Activated CD8-positive, alpha-beta memory T cell treated with anti-CD3 and anti-CD28 coated beads, Interleukin-2, amount 50 U/mL, for 24 hours (primary cell): ENCODE results near the gene PFAS.

Experiments
- DNase-seq: peaks from one replicate; pipeline ENCODE4 v3.0.0-alpha.2; 2020; ENCODE audit errors: extremely low read depth

PFAS gene

DNA sequence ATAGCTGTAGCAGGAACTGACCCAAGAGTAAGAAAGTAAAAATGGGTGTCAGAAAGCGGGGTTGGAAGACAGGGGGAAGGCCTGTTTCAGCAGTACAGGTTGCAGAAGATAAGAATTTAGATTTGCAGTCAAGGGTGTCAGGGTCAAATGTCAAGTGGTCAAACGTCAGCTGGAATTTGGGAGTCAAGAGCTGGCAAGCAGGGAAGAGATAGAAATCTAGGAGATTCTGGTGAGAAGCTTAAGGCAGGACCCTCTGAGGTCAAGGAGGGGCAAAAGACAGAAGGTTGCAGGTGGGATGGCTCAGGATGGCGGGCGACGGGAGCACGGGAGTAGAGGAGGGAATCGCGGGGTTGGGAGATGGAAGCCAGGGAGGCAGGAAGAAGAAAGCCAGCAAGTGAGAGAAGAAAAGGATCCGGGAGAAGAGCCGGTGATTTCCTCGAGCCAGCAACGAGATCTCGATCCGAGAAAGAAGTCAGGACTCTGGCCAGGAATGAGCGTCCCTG is 45.8 kb downstream of the PFAS start:
- DNase-seq = no peak

GRCh38 chr17:8300226-8300625 is 51.1 kb downstream of the PFAS start:
- no peak for DNase-seq

- DNase-seq = no peak
These were observed 51.6 kb downstream of the PFAS start for GRCh38 chr17:8300627-8301242.

DNA sequence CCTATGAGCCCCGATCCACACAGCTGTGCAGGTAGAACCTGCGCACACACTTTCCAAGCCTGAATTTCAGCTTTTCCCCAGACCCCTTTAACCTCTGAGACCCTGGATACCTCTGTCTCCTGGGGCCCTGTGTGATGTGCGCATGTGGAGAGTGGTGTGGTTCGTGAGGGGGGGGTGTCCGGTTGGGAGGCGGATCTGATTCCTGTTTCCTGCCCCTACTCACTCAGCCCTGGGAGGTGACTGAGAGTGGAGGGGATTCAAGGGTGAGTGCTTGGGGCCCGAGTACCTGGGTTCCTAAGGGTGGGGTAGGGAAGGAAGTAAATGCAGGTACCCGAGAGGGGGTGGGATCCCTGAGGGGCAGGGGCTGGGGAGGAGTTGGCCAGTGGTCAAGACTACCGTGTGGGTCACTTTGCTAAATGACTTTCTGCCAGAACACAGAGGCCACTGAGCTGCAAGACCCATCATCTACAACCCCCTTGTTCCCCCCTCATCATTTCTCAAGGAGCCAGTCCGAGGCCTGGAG is 61.6 kb downstream of the PFAS start:
- no peak for DNase-seq

DNA sequence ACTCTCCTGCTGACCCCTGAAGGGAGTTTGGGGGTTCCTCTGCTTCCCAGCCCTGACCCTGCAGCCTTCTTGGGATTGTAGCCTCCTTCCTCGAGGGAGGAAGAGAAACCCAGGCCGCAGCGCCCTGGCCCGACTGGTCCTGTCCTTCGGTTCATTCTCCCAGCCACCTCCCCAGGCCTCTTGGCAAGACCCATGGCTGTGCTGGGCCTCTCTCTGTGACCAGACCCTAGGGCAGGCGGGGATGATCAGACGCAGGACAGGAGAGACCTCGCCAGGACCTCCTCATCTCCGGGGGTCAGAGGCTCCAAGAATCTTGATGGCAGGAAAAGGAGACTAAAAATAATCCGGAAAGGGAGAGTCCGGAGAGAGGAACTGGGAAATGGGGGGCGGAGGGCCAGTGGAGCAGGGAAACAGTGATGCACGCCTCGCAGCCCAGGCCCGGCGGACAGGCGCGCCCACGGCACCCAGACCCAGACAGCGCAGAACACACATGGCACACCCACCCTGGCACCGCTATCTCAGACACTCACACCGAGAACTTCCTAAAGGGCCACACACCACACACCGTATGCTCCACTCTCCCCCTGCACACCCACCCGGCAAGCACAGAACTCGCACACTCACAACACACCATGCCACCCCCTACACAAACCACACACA is 62.2 kb downstream of the PFAS start:
- DNase-seq = no peak

GRCh38 chr17:8312251-8312650 is 63.2 kb downstream of the PFAS start:
- DNase-seq = no peak

DNA sequence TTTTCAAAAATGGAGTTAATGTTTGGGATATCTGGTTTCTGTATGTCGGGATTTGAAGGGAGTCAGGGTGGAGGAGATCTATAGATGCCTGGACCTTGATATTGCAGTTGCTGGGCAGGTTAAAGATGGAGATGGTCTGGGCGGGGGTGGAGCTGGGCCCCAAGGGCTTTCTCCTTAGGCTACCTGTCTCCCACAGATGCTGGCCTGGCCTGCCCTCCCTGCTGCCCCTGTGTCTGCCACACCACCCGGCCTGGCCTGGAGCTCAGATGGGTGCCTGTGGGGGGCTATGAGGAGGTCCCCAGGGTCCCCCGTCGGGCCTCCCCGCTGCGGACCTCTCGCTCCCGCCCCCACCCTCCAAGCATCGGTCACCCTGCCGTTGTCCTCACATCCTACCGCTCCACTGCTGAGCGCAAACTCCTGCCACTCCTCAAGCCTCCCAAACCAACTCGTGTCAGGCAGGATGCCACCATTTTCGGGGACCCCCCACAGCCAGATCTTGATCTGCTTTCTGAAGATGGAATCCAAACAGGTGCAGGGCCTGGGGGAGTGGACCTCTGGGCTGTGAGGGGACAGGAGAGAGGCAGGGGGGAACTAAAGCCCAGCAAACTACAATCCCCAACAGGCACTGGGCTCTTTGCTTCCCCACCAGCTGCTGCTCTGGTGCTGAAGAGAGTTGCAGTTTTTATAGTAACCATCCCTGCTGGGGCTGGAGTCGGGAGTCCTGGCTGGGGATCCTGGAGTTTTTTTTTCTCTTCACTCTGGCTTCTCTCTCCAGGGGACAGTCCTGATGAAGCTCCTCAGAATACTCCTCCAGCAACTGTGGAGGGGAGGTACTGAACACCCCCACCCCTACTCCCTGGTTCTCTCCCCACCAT is 63.9 kb downstream of the PFAS start:
- DNase-seq = no peak

- DNase-seq = no peak
These were observed 66.0 kb downstream of the PFAS start for GRCh38 chr17:8314797-8315763.

DNA sequence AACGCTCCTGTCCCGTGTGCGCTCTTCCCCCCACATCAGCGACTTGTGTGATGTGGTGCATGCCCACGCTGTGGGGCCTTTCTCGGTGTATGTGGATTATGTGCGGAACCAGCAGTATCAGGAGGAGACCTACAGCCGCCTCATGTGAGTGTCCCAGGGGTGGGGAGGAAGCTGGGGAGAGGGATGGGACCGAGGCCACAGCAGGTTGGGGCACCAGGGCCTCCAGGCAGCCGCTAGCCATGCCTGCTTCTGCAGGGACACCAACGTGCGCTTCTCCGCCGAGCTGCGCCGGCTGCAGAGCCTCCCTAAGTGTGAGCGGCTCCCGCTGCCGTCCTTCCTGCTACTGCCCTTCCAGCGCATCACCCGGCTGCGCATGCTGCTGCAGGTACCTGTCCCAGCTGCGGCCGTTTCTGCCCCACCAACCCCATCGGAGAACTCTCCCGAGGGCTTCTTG is 66.7 kb downstream of the PFAS start:
- DNase-seq = no peak

- no peak for DNase-seq
These were observed 69.2 kb downstream of the PFAS start for GRCh38 chr17:8318010-8318935.
